Stimulated activated CD8-positive, alpha-beta memory T cell treated with anti-CD3 and anti-CD28 coated beads, Interleukin-2, amount 100 ng/mL, for 48 hours (primary cell): ENCODE measurements around the gene CDKAL1.
"Not testable (repeated sequence)": the region's sequence is repeated elsewhere in the genome, so short reads cannot be mapped to it uniquely, and the experiment has no call there.

Experiments
- DNase-seq, 2 donors: peaks; one replicate each; pipeline ENCODE4 v3.0.0-alpha.2; 2020; ENCODE audit warnings: low read depth in 2 of 2

CDKAL1 gene

DNA sequence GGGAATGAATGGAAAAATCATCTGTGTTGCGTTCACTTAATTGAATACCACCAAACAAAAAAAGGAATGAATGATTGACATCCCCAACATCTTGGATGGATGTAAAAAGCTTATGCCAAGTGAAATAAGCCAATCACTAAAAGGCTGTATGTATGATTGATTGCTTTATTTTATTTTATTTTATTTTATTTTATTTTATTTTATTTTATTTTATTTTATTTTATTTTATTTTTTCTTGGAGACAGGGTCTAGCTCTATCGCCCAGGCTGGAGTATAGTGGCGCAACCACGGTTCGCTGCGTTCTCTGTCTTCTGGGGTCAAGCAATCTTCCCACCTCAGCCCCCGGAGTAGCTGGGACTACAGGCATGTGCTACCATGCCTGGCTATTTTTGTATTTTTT, 263.3 kb downstream of the CDKAL1 start:
- DNase-seq: no peak

DNA sequence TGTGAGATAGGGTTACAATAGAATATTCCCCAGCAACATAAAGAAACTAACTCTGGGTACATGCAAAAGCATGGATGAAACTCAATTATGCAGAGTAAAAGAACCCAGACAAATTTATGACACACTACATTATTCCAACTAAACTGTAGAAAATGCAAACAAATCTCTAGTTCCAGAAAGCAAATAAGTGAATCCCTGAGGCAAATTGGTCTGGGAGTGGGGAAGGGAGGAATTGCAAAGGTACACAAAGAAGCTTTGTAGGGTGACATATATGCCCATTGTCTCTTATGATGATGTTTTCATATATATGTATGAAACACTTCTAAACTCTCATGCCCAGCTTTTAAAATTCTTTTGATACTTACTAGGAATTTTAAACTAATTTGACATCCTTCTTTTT, 266.0 kb downstream of the CDKAL1 start:
- no peak for DNase-seq

DNA sequence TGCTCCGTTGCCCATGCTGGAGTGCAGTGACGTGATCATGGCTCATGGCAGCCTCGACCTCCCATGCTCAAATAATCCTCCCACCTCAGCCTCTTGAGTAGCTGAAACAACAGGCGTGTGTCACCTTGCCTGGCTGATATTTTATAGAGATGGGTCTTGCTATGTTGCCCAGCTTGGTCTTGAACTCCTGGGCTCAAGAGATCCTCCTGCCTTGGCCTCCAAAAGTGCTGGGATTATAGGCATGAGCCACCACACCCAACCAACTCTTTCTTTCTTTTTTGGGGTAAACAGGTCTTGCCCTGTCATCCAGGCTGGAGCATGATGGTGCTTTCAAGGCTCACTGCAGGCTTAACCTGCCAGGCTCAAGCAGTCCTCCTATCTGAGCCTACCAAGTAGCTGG, 266.4 kb downstream of the CDKAL1 start:
- no peak for DNase-seq

DNA sequence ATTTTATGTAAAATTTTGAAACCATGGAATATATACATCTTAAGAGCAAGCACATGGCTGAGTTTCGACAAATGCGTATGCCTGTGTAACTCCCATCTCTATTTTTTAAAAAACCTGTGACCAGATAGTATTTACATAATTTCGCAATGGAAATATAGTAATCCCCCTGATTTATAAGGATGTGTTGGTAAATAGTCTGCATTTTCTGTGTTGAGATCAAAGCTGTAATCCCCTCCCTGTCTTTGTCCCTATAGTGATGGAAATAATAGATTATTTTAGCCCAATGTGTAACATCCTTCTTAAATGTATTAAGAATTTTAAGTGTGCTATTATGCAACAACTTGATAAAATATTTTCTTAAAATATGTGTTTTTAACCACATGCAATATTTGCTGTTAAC, 267.3 kb downstream of the CDKAL1 start:
- DNase-seq: no peak

DNA sequence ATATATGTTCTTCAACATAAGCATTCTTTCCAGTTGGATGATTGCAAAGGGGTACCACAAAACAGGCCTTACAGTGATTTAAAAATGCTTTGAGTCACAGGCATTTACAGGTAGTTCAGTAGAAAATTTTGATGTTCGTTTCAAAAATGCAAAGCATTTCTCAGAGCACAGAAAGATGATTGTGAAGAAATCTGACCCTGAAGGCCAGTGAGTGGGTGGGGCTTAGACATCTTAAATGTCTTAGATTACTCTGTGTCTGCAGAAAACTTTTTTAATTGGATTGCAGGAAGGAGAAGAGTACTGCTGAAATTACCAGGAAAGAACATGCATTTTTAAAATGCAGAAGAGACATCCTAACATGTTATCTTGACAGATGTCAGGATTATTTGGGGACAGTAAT, 268.3 kb downstream of the CDKAL1 start:
- DNase-seq: no peak

DNA sequence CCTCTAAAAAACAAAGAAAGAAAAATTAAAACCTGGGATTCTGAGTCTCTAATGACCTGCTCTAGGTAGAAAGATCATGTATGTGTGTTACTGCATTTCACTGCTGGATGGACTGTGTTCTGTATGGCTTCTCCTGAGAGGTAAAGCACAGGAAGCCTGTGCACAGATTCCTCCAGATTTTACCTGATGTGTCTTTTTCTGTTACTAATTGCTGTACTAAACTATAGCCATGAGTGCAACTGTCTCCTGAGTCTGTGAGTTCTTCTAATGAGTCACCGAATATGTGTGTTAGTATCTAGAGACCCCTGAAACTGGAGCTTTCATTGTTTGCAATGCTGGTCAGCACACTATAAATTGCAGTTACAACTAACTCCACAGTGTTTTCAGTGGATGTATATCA, 270.8 kb downstream of the CDKAL1 start:
- DNase-seq: no peak

DNA sequence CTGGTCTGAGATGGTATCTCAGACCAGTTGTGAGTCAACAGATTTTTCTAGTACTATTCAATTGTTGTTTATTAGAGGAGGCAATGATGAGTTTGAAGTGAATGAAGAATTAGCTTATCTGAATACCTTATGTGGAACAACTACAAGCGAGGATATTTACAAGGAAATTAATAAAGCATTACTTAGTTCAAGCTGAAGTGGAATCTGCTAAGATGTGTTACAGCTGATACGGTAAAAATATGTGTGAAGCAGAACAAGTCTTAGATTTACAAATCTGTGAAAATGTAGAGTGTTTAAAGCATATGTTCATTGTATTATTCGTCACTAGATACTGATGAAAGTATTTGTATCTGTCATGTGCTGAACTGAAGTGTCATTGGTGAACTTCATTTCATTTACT, 272.4 kb downstream of the CDKAL1 start:
- DNase-seq: no peak

DNA sequence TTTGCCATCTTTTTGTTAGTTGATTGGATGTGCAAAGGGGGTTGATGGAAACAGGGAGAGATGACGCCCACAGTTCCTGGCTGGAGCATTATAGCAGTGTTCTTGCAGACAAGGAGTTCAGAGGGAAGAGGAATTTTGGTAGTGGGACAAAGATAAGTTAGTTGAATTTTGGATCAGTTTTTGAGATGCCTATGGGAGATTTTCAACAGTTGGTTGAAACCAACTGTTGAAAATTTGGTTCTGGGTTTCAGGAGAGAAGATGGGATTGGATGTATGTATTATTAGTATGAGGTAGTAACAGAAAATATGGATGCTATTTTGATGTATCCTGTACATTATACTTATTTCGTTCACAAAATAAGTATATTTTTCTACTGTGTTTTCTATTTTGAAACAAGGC, 274.2 kb downstream of the CDKAL1 start:
- no peak for DNase-seq

DNA sequence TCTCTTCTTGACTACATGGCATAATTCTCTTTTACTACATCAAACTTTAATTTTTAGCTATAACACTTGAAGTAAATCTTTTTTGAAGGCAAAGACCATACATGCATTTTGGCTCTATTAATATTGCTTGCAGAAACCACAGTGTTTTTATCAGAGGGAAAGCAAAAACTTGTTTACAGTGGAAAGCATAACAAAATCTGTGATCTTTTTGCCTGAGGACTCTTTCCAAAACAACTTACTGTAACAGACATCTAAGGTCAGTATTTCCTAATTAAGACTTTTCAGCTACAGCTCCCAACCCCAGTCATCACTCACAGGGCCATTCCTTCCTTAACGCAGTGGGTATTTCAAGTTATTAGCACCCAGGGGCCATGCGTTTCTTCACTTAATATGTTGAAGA, 274.7 kb downstream of the CDKAL1 start:
- no peak for DNase-seq

DNA sequence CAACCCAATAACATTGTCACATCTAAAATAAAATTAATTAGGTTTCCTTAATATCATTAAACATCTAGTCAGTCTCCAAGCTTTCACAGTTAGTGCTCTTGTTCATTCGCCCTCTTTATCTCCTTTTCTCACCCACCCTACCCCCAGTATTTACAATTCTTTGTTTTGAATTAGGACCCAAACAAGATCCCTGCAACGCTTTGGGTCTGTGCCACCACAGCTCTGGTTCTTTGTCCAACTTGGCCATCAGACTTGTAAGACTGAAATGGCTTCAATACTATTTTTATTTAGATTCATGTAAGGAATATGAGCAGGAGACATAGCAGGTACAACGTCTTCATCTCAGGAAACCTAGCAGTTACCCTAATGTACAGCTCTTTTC, 276.5 kb downstream of the CDKAL1 start:
- DNase-seq: no peak

DNA sequence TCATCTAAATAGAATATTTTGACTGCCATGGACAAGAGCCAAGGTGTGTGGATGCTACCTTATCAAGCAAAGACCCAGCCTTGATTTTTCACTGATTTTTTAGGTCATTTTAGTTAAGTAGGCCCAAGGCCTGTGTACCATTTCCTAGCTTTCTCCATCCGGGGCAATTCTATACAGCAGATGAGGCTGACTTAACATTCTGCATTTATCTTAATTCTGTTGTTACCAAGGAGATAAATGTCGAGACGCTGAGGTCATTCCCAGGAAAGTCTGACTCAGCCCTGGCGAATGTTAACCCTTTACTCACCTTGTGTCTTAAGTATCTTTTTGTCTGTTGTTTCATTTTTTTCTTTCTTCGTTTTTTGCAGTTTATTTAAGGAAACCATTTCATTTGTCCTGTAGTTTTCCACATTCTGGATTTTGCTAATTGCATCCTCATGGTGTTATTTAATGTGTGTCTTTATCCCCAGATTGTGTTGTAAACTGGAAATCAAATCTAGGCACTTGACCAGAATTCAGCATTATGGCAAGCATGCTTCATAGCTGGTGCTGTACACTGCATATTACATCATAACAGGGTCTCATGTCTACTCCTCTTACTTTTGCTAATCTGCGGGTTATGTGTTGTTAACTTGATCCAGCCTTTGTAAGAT, 277.0 kb downstream of the CDKAL1 start:
- DNase-seq: no peak

DNA sequence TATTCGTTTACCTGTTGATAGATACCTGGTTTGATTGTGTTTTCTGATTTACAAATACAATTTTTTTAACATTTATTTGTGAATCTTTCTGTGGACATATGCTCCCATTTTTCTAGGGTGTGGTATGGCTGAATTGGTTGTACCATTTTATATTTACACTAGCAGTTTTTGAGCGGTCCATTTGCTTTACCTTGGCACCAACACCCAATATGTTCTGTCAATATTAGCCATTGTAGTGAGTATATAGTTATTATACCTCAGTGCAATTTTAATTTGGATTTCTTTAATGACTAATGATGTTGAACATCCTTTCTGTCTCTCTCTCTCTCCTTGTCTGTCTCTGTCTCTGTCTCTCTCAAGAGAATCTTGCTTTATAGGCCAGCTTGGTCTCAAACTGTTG, 278.5 kb downstream of the CDKAL1 start:
- DNase-seq: no peak

DNA sequence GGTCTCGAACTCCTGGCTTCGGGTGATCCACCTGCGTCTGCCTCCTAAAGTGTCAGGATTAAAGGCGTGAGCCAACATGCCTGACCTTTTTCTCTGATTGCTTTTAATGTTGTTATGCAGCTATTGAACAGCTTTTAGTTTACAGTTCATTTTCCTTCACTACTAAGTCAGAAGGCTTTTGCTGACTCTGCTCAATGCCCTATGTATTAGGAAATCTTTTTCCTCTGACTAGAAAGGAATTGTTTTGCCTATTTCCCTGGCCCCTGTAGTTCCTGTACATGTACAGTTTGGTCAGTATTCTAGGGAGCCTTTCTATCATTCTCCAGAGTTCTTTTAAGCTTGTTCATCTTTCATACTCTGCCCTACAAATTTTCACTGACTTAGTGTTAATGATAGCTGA, 280.2 kb downstream of the CDKAL1 start:
- no peak for DNase-seq

DNA sequence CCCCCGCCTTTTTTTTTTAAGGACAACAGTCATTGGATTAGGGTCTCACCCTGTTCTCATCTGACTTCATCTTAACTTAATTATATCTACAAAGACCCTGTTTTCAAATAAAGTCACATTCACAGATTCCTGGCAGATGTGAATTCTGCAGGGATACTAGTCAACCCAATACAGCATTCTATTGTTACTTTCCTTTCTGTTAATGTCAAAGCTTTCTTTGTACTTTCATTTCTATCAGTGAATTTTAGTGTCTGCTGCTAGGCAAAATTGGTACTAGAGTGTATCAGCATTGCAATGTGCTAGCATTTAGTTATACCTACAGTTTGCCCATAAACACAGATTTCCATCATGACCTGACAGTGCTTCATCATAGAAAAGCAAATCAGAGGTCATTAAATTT, 281.9 kb downstream of the CDKAL1 start:
- DNase-seq: no peak

DNA sequence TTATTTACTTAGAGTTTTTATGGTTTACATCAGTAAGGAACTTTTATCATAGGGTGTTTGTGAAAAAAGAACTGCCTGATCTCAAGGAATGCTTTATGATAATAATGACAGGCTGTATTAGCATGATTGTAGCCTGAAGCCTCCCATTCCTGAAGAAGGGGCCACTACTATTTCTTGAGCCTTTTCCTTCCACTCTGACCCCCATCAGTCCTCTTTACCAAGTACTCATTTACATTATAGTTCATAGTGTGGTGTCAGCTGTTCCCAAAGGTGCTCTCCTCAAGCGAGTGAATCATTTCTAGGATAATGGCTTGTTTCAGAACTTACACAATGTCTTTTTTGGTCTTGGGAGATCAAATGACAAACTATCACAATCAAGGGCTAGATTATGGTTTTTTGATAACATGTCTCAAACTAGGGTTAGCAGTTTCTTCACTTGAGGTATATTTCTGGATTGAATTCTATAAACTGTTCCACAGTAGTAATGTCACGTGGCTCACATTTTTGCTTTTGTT, 283.6 kb downstream of the CDKAL1 start:
- no peak for DNase-seq

DNA sequence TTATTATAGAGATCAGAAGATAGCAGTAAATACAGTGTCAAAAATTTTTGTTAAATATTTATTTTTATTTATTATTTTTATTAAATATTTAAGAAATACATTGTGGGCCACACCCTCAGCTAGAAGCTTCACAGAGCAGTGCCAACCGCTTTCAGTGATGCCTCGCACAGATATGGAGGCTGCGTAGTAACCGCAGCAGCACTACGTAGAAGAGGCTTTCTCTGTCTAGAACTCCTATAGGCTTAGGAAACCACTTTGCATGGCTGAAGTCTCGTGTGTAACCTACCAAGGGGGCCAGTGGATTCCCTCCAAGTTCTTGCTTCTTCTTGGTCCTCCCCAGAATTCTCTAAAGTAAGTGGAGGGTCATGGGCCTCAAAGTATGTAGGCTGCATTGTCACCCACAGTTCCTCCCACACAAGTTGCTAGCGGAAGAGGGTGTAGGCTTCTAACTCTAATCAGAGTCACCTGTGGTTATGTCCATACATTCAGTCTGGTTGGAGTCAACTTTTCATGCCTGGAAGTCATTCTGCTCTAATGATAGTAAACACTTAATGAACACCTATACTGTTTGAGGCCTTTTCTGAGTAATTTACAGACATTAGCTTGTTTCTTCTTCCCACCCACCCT, 285.6 kb downstream of the CDKAL1 start:
- DNase-seq: no peak

DNA sequence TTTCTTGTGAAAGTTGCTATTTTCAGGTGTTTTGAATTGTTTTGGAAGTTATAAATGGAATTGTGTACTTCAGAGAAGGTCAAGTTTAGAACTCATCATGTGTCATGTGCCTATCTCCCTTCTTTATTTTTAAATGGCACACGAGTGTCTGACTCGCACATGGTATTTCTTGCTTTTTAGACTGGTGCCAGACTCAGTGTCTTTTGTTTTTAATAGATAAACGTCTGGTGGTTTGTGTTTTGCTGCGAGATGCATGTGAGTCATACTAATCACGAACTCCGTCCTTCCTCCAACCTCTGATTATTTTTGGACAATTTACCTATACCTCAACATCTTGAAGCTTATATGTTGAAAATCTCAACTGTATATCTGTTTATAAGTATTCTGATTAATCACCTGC, 292.1 kb downstream of the CDKAL1 start:
- DNase-seq: no peak

DNA sequence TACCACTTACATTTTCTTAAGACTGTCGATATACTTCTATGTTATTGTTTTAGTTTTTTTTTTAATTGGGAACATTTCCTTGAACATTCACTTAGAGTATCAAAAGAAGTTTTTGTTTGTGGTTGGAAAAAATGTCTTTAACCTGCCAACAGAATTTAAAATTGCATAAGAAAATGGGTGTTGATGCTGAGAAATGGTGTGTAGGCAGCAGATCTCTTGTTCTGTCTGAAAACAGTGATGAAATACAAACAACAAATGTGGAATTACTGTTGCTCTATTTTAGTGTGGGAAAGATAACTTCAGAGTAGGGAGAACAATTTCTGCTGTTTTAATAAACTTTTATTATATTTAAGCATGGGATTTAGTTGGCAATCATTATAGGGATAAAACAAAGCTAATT, 293.5 kb downstream of the CDKAL1 start:
- DNase-seq: no peak

DNA sequence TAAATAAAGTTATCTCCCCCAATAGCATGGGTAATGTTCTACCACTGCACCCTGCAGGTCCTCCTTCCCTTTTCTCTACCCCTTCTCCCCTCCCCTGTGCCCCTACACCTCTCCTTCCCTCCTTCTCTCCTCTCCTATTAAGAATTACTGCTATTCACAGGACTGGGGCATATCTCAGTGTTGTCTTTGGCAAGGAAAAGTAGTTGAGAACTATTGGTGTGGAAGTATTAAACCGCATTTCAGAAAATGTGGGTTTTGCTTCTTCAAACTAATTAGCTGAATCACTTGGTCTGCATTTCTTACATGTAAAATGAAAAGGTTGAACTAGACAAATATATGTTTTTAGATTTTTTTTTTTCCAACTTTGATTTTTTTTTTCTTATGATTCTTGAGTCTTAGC, 296.3 kb downstream of the CDKAL1 start:
- no peak for DNase-seq

DNA sequence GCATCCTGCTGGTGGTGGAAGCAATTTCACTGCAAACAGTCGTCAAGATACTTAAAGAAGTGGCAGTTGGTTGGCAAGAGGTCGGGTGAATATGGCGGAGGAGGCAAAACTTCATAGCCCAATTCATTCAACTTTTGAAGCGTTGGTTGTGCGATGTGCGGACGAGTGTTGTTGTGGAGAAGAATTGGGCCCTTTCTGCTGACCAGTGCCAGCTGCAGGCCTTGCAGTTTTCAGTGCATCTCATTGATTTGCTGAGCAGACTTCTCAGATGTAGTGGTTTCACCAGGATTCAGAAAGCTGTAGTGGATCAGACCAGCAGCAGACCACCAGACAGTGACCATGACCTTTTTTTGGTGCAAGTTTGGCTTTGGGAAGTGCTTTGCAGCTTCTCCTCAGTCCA, 297.0 kb downstream of the CDKAL1 start:
- DNase-seq: not testable (repeated sequence)

DNA sequence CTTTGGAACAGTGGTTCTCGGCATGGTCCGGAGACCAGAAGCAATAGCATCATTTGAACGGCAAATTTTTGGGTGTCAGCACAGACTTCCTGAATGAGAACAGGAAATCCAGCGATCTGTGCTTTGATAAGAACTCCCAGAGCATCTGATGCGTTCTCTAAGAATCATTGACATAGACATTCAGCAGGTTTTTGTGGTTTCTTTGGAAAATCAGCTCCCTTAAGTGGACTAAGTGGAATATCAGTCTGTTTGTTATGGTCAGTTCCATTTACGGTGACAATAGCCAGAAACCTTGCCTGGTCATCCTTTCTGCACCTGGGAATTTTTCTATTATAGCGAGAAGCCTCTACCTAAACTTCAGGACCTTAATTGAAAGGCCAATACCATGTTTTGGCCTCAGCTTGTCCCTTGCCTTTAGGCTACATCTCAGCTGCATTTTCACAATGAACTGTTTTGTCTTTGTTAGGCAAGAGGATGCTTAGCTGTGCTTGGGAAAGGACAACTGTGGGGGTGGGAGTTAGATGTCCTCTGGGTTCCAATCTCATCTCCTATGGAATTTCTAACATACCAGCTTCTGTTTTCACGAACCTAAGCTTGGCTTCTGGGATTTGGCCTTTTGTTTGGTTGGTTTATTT, 299.7 kb downstream of the CDKAL1 start:
- DNase-seq: no peak

DNA sequence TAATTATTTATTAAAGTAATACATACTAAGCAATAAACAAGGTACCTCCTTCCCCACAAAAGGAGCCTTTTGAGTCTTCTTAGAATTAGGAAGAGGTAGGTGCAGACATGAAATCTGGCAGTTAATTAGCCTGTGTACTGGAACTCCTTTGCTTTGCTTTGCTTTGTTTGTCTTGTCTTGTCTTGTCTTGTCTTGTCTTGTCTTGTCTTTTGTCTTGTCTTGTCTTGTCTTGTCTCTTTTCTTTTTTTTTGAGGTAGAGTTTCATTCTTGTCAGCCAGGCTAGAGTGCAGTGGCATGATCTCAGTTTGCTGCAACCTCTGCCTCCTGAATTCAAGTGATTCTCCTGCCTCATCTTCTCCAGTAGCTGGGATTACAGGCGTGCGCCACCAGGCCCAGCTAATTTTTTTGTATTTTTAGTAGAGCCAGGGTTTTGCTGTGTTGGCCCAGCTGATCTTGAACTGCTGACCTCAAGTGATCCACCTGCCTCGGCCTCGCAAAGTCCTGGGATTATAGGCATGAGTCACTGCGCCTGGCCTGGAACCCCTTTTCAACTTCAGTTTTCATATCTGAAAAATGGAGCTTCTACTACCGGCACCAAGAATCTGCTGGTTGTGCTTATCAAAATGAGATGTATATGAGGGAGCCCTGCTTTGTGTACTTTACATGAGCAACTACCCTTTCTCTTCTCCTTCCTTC, 301.2 kb downstream of the CDKAL1 start:
- DNase-seq: no peak

DNA sequence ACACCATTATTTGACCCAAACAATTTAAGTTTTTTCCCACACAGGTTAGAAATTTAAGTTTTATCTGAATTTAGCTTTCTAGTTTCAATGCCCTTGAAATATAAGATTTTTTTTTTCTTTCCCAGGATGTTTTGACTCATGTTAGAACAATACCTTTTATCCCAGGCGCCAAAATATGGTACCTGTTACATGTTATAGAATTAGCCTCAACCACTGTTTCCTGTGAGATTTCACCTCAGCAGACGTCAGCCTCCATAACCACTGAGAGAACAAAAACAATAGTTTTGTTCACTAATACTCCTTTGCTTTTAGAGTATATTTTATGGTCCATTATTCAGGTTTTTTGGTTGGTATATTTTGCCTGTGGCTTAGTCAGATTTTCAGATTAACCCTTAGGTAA, 302.9 kb downstream of the CDKAL1 start:
- DNase-seq: no peak
